Measurements from ENCODE around the gene NDUFA11. TPM values are rescaled to one million over a fixed set of nuclear protein-coding genes. Genes with fewer than 3 reads are reported as not detected.
"Not testable (repeated sequence)": the region's sequence is repeated elsewhere in the genome, so short reads cannot be mapped to it uniquely, and the experiment has no call there.

Gene NDUFA11
- total and polyA plus RNA-seq, 8 donors: 22.2 to 524 (median 344) TPM

DNA sequence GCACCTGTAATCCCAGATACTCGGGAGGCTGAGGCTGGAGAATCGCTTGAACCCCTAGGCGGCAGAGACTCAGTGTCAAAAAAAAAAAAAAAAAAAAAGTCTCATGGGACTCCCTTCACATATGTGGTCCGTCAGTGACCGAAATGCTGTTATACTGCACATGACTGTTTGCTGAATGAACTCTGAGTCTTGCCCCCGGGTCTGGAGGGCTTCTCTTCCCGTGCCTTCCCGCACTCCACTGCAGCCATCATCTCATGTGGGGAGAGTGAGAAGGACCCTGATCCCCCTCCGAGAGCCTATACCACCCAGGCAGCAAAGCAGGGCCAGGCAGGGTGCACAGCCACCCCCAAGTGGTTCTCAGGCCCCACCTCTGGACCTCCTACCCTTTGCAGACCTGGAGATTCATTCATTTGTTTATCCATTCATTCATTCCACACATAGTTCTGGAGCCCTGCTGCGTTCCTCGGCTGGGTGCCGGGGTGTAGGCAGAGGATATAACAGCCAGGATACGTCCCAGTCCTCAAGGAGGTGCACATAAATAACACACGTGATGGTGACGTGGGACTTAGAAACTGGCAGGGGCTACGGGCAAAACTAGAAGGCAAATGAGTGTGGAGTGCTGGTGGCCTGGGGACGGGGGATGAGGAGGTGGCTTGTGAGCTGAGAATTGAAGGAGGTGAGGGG, 14.2 kb downstream of the NDUFA11 start:
- H3K36me3 ChIP-seq: peaks cover 0 to 4% (median under 1%) of the 10 kb centered on the region in 4 donors

DNA sequence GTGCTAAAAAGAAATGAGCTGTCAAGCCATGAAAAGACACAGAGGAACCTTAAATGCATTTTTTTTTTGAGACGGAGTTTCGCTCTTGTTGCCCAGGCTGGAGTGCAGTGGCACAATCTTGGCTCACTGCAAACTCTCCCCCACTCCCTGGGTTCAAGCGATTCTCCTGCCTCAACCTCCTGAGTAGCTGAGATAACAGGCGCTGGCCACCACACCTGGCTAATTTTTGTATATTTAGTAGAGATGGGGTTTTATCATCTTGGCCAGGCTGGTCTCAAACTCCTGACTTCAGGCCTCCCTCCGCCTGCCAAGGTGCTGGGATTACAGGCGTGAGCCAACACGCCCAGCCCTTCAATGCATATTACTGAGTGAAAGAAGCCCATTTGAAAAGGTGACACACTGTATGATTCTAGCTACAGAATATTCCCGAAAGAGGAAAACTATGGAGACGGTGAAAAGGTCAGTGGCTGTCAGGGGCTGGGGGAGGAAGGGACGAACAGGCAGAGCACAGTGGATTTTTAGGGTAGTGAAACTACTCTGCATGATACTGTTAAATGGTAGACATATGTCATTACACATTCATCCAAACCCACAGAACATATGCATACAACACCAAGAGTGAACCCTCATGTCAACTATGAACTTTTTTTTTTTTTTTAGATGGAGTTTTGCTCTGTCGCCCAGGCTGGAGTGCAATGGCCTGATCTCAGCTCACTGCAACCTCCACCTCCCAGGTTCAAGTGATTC, 19.4 kb downstream of the NDUFA11 start:
- Histone ChIP-seq H3K4me1 (peaks cover 7 to 23% (median 12%) of the 10 kb centered on the region in 4 donors), H3K27me3 (peaks cover 0 to 31% (median 23%) of the 10 kb centered on the region in 3 donors)
- DNase-seq; intact Hi-C loops (cut with DNase I; ENCODE audit: low total_unique reads); H3K4me3 ChIP-seq; H3K36me3 ChIP-seq; H3K27ac ChIP-seq; H3K9me3 ChIP-seq: not testable (repeated sequence)
- WGBS, 5 donors: 69 to 78% (median 73%) methylated on average over 11 of the region's 11 CpGs

More for the DNA sequence above, 14.2 kb downstream of the NDUFA11 start:
- WGBS, 5 donors: 38 to 62% (median 51%) methylated on average over 17 of the region's 17 CpGs
- Histone ChIP-seq H3K4me3 (no peak overlapping the region), H3K27me3 (peaks cover 0 to 29% (median 14%) of the 10 kb centered on the region in 3 donors), H3K4me1 (peaks cover 12 to 32% (median 22%) of the 10 kb centered on the region in 4 donors), H3K9me3 (no peaks in the 10 kb centered on the region), H3K27ac (peak overlapping the region in 1 of 5 donors; percentile 79)
- DNase-seq: no peak
- intact Hi-C loops (cut with DNase I; ENCODE audit: low total_unique reads): no loop called here
- TF ChIP-seq POLR2AphosphoS5 (IDR thresholded peaks at IDR 0.05) (peak in 1 of 3 donors; percentile 3), EP300 (IDR thresholded peaks at IDR 0.05) (no peak)

DNA sequence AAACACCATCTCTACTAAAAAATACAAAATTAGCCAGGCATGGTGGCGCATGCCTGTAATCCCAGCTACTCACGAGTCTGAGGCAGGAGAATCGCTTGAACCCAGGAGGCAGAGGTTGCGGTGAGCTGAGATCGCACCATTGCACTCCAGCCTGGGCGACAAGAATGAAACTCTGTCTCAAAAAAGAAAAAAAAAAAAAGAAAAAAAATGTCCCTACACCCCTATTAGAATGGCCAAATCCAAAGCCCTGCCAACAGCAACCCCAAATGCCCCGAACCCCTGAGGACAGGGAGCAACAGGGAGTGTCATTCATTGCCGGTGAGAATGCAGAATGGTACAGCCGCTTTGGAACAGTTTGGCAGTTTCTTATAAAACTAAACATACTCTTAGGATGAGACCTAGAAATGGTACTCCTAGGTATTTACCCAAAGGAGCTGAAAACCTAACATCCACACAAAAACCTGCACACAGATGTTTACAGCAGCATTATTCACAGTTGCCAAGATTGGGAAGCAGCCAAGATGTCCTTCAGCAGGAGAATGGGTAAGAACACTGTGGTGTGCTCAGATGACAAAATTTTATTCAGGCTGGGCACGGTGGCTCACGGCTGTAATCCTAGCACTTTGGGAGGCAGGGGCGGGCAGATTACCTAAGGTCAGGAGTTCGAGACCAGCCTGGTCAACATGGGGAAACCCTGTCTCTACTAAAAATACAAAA, 20.3 kb downstream of the NDUFA11 start:
- H3K36me3 ChIP-seq; intact Hi-C loops (cut with DNase I; ENCODE audit: low total_unique reads); DNase-seq; H3K9me3 ChIP-seq; H3K4me3 ChIP-seq: not testable (repeated sequence)
- Histone ChIP-seq H3K4me1 (peaks cover 7 to 25% (median 12%) of the 10 kb centered on the region in 4 donors), H3K27ac (peak overlapping the region in 1 of 5 donors; percentile 48), H3K27me3 (peaks cover 0 to 40% (median 23%) of the 10 kb centered on the region in 3 donors)
- WGBS, 5 donors: 66 to 73% (median 68%) methylated on average over 11 to 13 of the region's 13 CpGs

DNA sequence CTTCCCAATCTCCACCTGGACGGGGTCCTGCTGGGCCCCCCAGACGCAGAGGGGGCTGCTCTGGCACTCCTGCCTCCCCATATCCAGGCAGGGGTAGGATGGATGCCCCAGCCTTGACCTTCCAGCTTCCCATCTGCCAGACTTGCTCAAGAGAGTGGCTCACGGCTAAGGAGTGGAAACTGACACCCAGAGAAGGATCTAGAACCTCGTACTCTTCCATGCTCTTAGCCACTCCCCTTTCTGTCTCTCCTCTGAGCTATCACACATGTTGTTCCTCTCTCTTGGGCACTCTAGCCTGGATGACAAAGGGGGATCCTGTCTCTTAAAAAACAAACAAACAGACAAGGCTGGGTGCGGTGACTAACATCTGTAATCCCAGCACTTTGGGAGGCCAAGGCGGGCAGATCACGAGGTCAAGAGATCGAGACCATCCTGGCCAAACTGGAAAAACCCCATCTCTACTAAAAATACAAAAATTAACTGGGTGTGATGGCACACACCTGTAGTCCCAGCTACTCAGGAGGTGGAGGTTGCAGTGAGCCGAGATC, 21.1 kb downstream of the NDUFA11 start:
- H3K27ac ChIP-seq: peak overlapping the region in 2 of 5 donors; percentile 19 to 83

DNA sequence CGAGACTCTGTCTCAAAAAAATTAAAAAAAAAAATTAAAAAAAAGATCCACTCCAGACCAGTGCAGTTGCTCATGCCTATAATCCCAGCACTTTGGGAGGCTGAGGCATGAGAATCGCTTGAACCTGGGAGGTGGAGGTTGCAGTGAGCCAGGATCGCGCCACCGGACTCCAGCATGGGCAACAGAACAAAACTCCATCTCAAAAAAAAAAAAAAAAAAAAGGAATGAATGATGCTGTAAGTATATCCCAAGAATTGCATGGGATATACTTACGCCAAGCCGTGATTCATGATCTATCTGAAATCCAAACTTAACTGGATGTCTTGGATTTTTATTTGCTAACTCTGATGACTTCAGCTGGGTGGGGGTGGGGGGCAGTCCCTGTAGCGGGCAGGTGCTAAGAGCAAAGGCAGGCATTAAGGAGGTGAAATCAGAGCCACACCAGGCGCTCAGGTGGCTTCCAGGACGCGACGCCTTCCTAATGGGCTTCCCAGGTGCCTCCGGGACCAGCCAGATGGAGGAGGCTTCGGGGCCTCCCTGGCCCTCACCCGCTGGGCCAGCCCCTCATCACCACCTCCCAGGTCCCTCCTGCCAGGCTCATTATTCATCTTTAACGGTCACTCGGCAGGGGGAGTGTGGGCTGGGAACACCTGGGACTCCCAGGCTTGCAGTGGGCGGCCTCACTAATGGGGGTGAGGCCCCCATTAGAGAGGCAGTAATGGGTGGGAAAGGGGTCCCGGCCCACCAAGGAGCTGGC, 21.9 kb downstream of the NDUFA11 start:
- DNase-seq: no peak
- Histone ChIP-seq H3K36me3 (no peaks in the 10 kb centered on the region), H3K4me1 (peaks cover 7 to 25% (median 12%) of the 10 kb centered on the region in 4 donors), H3K9me3 (no peaks in the 10 kb centered on the region), H3K27me3 (peaks cover 0 to 55% (median 23%) of the 10 kb centered on the region in 3 donors), H3K4me3 (no peak overlapping the region), H3K27ac (peak overlapping the region in 2 of 5 donors; percentile 19 to 83)
- intact Hi-C loops (cut with DNase I; ENCODE audit: low total_unique reads): no loop called here
- 42 to 56% (median 51%) methylated on average over 18 to 19 of the region's 19 CpGs for WGBS, 5 donors
- TF ChIP-seq EP300 (IDR thresholded peaks at IDR 0.05) (no peak), POLR2A (IDR thresholded peaks at IDR 0.05) (no peak), POLR2AphosphoS5 (IDR thresholded peaks at IDR 0.05) (no peak)
- TF ChIP-seq, protein P1, sequence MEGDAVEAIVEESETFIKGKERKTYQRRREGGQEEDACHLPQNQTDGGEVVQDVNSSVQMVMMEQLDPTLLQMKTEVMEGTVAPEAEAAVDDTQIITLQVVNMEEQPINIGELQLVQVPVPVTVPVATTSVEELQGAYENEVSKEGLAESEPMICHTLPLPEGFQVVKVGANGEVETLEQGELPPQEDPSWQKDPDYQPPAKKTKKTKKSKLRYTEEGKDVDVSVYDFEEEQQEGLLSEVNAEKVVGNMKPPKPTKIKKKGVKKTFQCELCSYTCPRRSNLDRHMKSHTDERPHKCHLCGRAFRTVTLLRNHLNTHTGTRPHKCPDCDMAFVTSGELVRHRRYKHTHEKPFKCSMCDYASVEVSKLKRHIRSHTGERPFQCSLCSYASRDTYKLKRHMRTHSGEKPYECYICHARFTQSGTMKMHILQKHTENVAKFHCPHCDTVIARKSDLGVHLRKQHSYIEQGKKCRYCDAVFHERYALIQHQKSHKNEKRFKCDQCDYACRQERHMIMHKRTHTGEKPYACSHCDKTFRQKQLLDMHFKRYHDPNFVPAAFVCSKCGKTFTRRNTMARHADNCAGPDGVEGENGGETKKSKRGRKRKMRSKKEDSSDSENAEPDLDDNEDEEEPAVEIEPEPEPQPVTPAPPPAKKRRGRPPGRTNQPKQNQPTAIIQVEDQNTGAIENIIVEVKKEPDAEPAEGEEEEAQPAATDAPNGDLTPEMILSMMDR (IDR thresholded peaks at IDR 0.05): no peak

More for the DNA sequence above, 21.1 kb downstream of the NDUFA11 start:
- Histone ChIP-seq H3K4me3 (no peak overlapping the region), H3K4me1 (peaks cover 7 to 25% (median 12%) of the 10 kb centered on the region in 4 donors), H3K9me3 (no peaks in the 10 kb centered on the region), H3K36me3 (no peaks in the 10 kb centered on the region), H3K27me3 (peaks cover 0 to 47% (median 23%) of the 10 kb centered on the region in 3 donors)
- TF ChIP-seq POLR2A (IDR thresholded peaks at IDR 0.05) (no peak), POLR2AphosphoS5 (IDR thresholded peaks at IDR 0.05) (no peak), EP300 (IDR thresholded peaks at IDR 0.05) (no peak)
- TF ChIP-seq, protein P1 (IDR thresholded peaks at IDR 0.05): no peak
- no peak for DNase-seq
- 47 to 56% (median 55%) methylated on average over 9 of the region's 9 CpGs for WGBS, 5 donors
- intact Hi-C loops (cut with DNase I; ENCODE audit: low total_unique reads): no loop called here
